Measurements from ENCODE around the gene NTM. TPM values are rescaled to one million over a fixed set of nuclear protein-coding genes. Genes with fewer than 3 reads are reported as not detected.

Gene NTM
- total RNA-seq, 1 donor from 2014 or later, result 92.1 TPM

DNA sequence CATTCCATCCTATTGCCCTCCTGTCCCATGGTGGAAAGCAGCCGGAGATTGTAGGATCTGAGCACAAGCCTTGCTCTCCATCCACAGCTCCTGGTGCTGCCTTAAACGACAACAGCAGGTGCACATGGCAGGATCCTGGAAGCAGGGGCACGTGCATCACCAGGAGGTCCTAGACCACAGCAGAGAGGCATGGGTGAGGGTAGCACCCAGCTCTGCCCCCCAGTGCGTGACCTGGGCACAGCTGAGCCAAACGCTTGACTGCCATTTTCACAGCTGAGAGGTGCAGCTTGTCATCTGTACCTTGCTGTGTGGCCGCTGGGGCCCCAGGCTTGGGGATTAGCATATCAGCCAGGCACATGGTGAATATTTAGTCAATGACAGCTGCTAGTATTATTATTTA, 92.7 kb downstream of the NTM start:
- TF ChIP-seq, protein P1, sequence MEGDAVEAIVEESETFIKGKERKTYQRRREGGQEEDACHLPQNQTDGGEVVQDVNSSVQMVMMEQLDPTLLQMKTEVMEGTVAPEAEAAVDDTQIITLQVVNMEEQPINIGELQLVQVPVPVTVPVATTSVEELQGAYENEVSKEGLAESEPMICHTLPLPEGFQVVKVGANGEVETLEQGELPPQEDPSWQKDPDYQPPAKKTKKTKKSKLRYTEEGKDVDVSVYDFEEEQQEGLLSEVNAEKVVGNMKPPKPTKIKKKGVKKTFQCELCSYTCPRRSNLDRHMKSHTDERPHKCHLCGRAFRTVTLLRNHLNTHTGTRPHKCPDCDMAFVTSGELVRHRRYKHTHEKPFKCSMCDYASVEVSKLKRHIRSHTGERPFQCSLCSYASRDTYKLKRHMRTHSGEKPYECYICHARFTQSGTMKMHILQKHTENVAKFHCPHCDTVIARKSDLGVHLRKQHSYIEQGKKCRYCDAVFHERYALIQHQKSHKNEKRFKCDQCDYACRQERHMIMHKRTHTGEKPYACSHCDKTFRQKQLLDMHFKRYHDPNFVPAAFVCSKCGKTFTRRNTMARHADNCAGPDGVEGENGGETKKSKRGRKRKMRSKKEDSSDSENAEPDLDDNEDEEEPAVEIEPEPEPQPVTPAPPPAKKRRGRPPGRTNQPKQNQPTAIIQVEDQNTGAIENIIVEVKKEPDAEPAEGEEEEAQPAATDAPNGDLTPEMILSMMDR (IDR thresholded peaks at IDR 0.05), result no peak
- Mint-ChIP-seq H3K4me1 (ENCODE audit: low read depth) (peaks cover 3% of the 10 kb centered on the region), H3K36me3 (ENCODE audit: low read depth) (no peaks in the 10 kb centered on the region), H3K9me3 (ENCODE audit: low read depth) (no peaks in the 10 kb centered on the region), H3K27me3 (ENCODE audit: low read depth) (peaks cover 36% of the 10 kb centered on the region), H3K4me3 (ENCODE audit: unreplicated experiment) (no peak overlapping the region), H3K27ac (ENCODE audit: unreplicated experiment) (no peak overlapping the region)
- no peak for DNase-seq (ENCODE audit: low spot score)

DNA sequence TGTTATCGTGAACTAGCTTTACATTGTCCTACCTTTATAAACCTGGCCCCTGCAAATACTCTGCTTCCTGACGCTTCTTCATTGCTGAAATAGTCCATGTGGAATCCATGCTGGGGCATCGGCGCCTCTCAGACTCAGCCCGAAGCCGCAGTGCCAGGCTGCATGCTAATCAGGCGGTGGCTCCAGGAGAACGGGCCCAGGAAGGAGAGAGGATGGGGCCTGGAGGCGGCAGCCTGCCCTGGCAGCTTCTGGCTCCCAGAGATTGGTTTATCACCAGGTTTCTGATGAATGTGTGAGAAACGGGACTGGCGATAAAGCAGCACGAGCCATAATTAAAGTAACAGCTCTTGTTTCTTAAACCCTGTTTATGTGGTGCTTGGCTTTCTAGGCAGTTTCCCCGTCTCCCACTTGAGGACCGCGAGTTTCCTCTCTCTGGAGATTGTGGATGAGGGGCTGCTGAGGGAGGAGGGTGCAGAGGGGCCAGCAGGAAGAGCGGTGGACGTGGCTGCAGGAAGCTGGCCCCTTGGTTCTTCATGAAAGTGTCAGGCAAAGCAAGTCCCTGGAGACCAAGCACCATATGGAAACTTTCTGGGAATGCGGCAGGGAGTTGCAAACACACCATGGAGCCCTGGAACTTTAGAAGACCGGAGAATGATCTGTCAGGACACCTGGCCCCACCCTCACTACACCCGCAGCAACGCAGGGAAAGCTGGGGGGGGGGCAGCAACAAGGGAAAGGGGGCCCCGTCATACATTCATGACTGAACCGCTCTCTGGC, 93.4 kb downstream of the NTM start:
- TF ChIP-seq, protein P1 (IDR thresholded peaks at IDR 0.05), result no peak
- Mint-ChIP-seq H3K4me3 (ENCODE audit: unreplicated experiment) (no peak overlapping the region), H3K27me3 (ENCODE audit: low read depth) (peaks cover 38% of the 10 kb centered on the region), H3K9me3 (ENCODE audit: low read depth) (no peaks in the 10 kb centered on the region), H3K4me1 (ENCODE audit: low read depth) (peaks cover 5% of the 10 kb centered on the region), H3K36me3 (ENCODE audit: low read depth) (no peaks in the 10 kb centered on the region), H3K27ac (ENCODE audit: unreplicated experiment) (no peak overlapping the region)
- DNase-seq (ENCODE audit: low spot score), result no peak

DNA sequence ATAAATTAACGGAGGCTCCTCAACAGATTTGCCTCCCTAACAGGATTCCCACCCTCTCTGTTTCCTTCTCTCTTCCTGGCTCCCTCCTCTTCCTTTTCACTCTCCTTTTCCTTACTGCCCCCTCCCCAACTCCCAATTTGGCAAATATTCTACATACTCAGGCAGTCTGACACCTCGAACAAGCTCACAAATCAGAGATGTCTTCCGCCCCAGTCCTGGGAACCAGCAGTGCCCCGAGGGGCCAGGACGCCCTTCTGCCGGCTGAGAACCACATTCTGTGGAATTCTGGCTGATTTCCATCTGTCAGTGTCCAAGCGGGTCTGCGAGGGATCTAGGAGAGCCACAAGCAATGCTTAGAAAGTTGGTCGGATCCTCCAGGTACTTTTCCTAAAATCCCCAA, 94.0 kb downstream of the NTM start:
- H3K27ac Mint-ChIP-seq (ENCODE audit: unreplicated experiment), result no peak overlapping the region
- no peak overlapping the region for H3K4me3 Mint-ChIP-seq (ENCODE audit: unreplicated experiment)
- peaks cover 5% of the 10 kb centered on the region for H3K4me1 Mint-ChIP-seq (ENCODE audit: low read depth)
- DNase-seq (ENCODE audit: low spot score), result no peak
- peaks cover 38% of the 10 kb centered on the region for H3K27me3 Mint-ChIP-seq (ENCODE audit: low read depth)
- H3K36me3 Mint-ChIP-seq (ENCODE audit: low read depth), result no peaks in the 10 kb centered on the region
- H3K9me3 Mint-ChIP-seq (ENCODE audit: low read depth), result no peaks in the 10 kb centered on the region
- TF ChIP-seq, protein P1 (IDR thresholded peaks at IDR 0.05), result no peak

DNA sequence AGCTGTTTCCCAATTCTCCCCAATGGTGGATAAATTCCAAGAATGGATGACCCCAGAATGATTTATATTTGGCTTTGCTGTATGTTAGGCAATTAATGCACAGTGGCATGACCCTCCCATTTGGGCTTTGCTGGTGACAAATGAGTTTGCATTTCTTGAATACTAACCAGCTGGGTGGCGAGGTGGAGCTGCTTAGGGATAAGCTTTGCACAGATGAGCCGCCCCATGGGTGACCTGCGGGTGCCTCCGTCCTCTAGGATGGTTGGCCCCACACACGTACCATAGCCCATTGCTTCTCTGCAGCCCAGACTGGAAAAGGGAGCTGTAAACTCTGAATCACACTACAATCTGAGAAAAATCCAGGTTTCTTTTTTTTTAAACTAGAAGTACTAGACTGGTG, 94.6 kb downstream of the NTM start:
- Mint-ChIP-seq H3K27me3 (ENCODE audit: low read depth) (peaks cover 43% of the 10 kb centered on the region), H3K4me1 (ENCODE audit: low read depth) (peaks cover 5% of the 10 kb centered on the region), H3K36me3 (ENCODE audit: low read depth) (no peaks in the 10 kb centered on the region), H3K4me3 (ENCODE audit: unreplicated experiment) (no peak overlapping the region), H3K9me3 (ENCODE audit: low read depth) (no peaks in the 10 kb centered on the region), H3K27ac (ENCODE audit: unreplicated experiment) (no peak overlapping the region)
- TF ChIP-seq, protein P1 (IDR thresholded peaks at IDR 0.05), result no peak
- no peak for DNase-seq (ENCODE audit: low spot score)

DNA sequence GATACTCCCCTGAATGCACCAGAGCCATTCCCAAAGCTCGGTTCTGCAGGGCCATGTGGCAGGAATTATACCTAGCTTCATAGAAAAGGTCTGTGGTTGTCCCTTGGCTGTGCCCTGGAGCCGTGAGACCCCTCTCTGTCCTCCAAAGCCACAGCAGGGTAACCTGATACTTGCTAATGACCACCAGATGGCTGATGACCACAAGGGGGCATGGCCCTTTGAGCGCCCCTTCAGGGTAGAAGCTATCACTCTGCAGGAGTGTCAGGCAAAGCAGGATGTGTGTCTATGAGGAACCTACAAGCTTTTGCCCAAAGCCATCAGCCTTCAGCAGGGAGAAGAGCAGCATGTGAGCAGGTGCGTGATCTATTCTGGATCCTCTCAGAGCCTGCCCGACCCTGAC, 95.3 kb downstream of the NTM start:
- TF ChIP-seq, protein P1 (IDR thresholded peaks at IDR 0.05), result no peak
- Mint-ChIP-seq H3K9me3 (ENCODE audit: low read depth) (no peaks in the 10 kb centered on the region), H3K27ac (ENCODE audit: unreplicated experiment) (no peak overlapping the region), H3K4me3 (ENCODE audit: unreplicated experiment) (no peak overlapping the region), H3K36me3 (ENCODE audit: low read depth) (no peaks in the 10 kb centered on the region), H3K4me1 (ENCODE audit: low read depth) (peaks cover 5% of the 10 kb centered on the region), H3K27me3 (ENCODE audit: low read depth) (peaks cover 50% of the 10 kb centered on the region)
- no peak for DNase-seq (ENCODE audit: low spot score)
